Caco-2 (cell line): ENCODE results near the gene TIRAP. TPM values are rescaled to one million over a fixed set of nuclear protein-coding genes. Genes with fewer than 3 reads are reported as not detected.

Experiments
- BruUV-seq: library from RNA; stranded (reverse); fragments of 400-500 nt; replicated peaks from 2 replicates; lab custom pipeline; 2021; lab: Mats Ljungman, UMichigan
- CTCF ChIA-PET: fragments of 300-600 bp; sonication (Branson Sonifier 250); formaldehyde crosslinking; loops from one replicate; lab custom pipeline; 2022; ENCODE audit warnings: antibody characterized with exemption; lab: Charles Lee
- POLR2A ChIA-PET: fragments of 300-600 bp; sonication (Branson Sonifier 250); formaldehyde crosslinking; loops from one replicate; lab custom pipeline; 2022; ENCODE audit warnings: antibody characterized with exemption; lab: Charles Lee
- DNase-seq, 2 experiments: peaks; one replicate each; pipeline versions ENCODE4 v3.0.0 to v3.0.0-alpha.2; 2020 to 2022
- H3K27me3 ChIP-seq: replicated peaks from 2 replicates; pipeline ENCODE4 v1.6.0; 2011; ENCODE audit warnings: low read length; ENCODE audit not compliant: control insufficient read depth, insufficient read depth
- H3K36me3 ChIP-seq: 2 replicates; pipeline ENCODE4 v1.5.1; 2011; ENCODE audit warnings: low read length; ENCODE audit not compliant: control insufficient read depth, insufficient read depth
- H3K4me1 ChIP-seq: fragments of 250-450 bp; sonication (Bioruptor Pico); 2 replicates; pipeline ENCODE4 v1.5.1; 2020; ENCODE audit warnings: mild to moderate bottlenecking
- H3K4me3 ChIP-seq: 2 replicates; pipeline ENCODE4 v1.5.1; 2011; ENCODE audit warnings: low read depth, mild to moderate bottlenecking, control low read depth, low read length
- H3K9me3 ChIP-seq: fragments of 250-450 bp; sonication (Bioruptor Pico); 2 replicates; pipeline ENCODE4 v1.5.1; 2020; ENCODE audit warnings: mild to moderate bottlenecking, moderate library complexity
- H3K27ac Mint-ChIP-seq: one replicate; pipeline ENCODE4 v1.8.0; 2022; ENCODE audit warnings: mixed read lengths; ENCODE audit not compliant: unreplicated experiment
- H3K27me3 Mint-ChIP-seq: one replicate; pipeline ENCODE4 v1.8.0; 2022; ENCODE audit warnings: mixed read lengths; ENCODE audit not compliant: insufficient read depth, unreplicated experiment
- H3K36me3 Mint-ChIP-seq: one replicate; pipeline ENCODE4 v1.8.0; 2022; ENCODE audit warnings: mild to moderate bottlenecking, mixed read lengths; ENCODE audit not compliant: insufficient read depth, unreplicated experiment
- H3K4me1 Mint-ChIP-seq: one replicate; pipeline ENCODE4 v1.8.0; 2022; ENCODE audit warnings: low read depth, mixed read lengths; ENCODE audit not compliant: unreplicated experiment
- H3K4me3 Mint-ChIP-seq: one replicate; pipeline ENCODE4 v1.8.0; 2022; ENCODE audit warnings: mild to moderate bottlenecking, moderate library complexity, mixed read lengths; ENCODE audit not compliant: unreplicated experiment
- H3K9me3 Mint-ChIP-seq: one replicate; pipeline ENCODE4 v1.8.0; 2022; ENCODE audit warnings: mixed read lengths; ENCODE audit not compliant: unreplicated experiment
- intact Hi-C: fragments of 100-400 bp; cut with micrococcal nuclease; formaldehyde crosslinking; loops from one replicate; pipeline ENCODE4 v1.10.0; 2022; ENCODE audit not compliant: unreplicated experiment
- total RNA-seq: library from RNA; stranded (reverse); gene quantifications from 2 replicates; pipeline ENCODE4 v1.2.3, GENCODE V29; 2022
- TF ChIP-seq, protein P1 (sequence below), 2 experiments: fragments of 200-600 bp in 1 of 2; IDR thresholded peaks; 1 replicate in 1 of 2; 2 replicates in 1 of 2; pipeline versions ENCODE4 v1.5.1 to v1.8.0; 2011 to 2022; ENCODE audit warnings: antibody characterized with exemption in 1 of 2, control low read depth in 1 of 2, inconsistent platforms in 1 of 2, low read depth in 1 of 2, low read length in 1 of 2, mild to moderate bottlenecking in 1 of 2, moderate library complexity in 1 of 2; ENCODE audit not compliant: insufficient read depth in 1 of 2, severe bottlenecking in 1 of 2, unreplicated experiment in 1 of 2

The TIRAP gene
- total RNA-seq, 1 experiment from 2014 or later = 25.1 TPM

DNA sequence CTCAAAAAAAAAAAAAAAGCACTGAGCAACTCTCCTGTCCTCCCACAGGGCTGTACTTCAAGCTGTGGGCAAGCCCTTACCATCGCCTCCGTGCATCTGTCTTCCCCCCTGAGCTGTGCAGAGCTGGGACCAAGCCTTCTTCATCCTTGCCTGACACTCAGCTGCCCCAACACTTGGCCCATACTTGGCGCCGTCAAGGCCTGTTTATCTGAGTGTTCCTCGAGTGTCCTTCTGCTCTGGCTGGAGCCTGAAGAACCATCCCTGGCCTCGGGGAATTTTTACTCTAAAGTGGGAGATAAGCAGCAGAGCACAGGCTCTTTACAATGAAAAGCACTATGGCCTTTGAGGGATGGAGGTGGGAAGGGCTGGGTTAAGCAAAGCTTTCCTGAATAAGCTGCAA, 1.6 kb upstream of the TIRAP start:
- Histone ChIP-seq H3K9me3 (no peaks in the 10 kb centered on the region), H3K4me3 (no peak overlapping the region), H3K27me3 (no peaks in the 10 kb centered on the region), H3K36me3 (no peaks in the 10 kb centered on the region), H3K4me1 (peaks cover 7% of the 10 kb centered on the region)
- intact Hi-C loops = no loop called here
- TF ChIP-seq, protein P1, sequence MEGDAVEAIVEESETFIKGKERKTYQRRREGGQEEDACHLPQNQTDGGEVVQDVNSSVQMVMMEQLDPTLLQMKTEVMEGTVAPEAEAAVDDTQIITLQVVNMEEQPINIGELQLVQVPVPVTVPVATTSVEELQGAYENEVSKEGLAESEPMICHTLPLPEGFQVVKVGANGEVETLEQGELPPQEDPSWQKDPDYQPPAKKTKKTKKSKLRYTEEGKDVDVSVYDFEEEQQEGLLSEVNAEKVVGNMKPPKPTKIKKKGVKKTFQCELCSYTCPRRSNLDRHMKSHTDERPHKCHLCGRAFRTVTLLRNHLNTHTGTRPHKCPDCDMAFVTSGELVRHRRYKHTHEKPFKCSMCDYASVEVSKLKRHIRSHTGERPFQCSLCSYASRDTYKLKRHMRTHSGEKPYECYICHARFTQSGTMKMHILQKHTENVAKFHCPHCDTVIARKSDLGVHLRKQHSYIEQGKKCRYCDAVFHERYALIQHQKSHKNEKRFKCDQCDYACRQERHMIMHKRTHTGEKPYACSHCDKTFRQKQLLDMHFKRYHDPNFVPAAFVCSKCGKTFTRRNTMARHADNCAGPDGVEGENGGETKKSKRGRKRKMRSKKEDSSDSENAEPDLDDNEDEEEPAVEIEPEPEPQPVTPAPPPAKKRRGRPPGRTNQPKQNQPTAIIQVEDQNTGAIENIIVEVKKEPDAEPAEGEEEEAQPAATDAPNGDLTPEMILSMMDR (IDR thresholded peaks at IDR 0.05; ENCODE audit: insufficient read depth in 1 of 2, low read depth in 1 of 2, low read length in 1 of 2, severe bottlenecking in 1 of 2, unreplicated experiment in 1 of 2) = no peak
- Mint-ChIP-seq H3K4me3 (peak overlapping the region; percentile 96), H3K27me3 (no peaks in the 10 kb centered on the region), H3K9me3 (no peaks in the 10 kb centered on the region), H3K27ac (no peak overlapping the region), H3K4me1 (peaks cover 11% of the 10 kb centered on the region), H3K36me3 (peaks cover 21% of the 10 kb centered on the region)
- ChIA-PET CTCF (no interaction called here), POLR2A (interaction anchor here (2.6 kb wide), 1 partner anchor 12 kb away, joined by 14 read pairs; the partner anchor contains the start of genes FOXRED1 and SRPRA)
- BruUV-seq = no TSS peak
- no peak for DNase-seq

DNA sequence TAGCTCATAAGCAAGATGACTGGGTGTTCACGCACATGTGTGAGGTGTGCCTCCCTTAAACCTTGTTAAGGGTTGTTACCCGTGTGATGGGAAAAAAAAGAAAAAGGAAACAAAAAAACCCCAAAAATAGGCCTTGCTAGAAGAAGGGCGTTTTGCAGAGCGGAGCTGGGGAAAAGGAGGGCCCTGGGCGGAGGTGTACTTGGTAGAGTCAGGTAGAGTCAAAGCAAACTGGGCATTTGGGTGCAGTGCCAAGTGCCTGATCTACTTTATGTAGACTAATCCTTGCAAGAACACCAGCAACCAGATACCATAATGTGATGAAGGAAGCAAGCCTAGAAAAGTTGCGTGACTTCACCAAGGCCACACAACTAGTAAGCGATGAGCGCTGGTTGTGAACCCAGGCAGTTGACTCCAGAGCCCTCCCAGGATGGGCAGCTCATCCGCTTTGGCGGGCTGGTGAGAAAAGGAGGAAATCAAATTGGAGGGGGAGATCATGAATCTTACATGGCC, 1.2 kb upstream of the TIRAP start:
- H3K36me3 Mint-ChIP-seq = peaks cover 22% of the 10 kb centered on the region
- TF ChIP-seq, protein P1 (IDR thresholded peaks at IDR 0.05; ENCODE audit: insufficient read depth in 1 of 2, low read depth in 1 of 2, low read length in 1 of 2, severe bottlenecking in 1 of 2, unreplicated experiment in 1 of 2) = no peak
- Histone ChIP-seq H3K9me3 (no peaks in the 10 kb centered on the region), H3K36me3 (no peaks in the 10 kb centered on the region), H3K27me3 (no peaks in the 10 kb centered on the region), H3K4me1 (peaks cover 7% of the 10 kb centered on the region), H3K4me3 (no peak overlapping the region)
- H3K4me1 Mint-ChIP-seq = peaks cover 11% of the 10 kb centered on the region
- H3K27me3 Mint-ChIP-seq = no peaks in the 10 kb centered on the region
- intact Hi-C loops = no loop called here
- no peaks in the 10 kb centered on the region for H3K9me3 Mint-ChIP-seq
- CTCF ChIA-PET = no interaction called here
- POLR2A ChIA-PET = interaction anchor here (2.6 kb wide), 1 partner anchor 13 kb away, joined by 14 read pairs; the partner anchor contains the start of genes FOXRED1 and SRPRA
- BruUV-seq = no TSS peak
- H3K4me3 Mint-ChIP-seq = peak overlapping the region; percentile 96
- H3K27ac Mint-ChIP-seq = peak overlapping the region; percentile 73
- no peak for DNase-seq

DNA sequence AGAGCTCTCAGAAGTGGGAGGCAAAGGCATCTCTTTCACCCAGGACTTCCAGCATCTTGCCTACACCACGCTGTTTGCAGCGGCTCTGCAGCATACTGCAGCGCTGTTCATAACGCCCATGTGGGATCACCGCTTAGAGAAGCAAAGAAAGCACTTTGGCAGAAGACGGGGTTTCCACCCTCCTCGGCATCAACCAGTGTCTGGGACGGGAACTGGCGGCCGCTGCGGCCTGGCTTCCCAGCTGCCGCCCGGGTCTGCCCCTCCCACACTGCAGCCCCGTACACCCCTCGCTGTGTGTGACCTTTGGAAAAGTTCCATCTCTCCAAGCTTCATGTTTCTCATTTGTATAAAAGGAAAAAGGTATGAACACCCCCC, 545 bp upstream of the TIRAP start:
- Histone ChIP-seq H3K4me3 (peak overlapping the region; percentile 71), H3K36me3 (no peaks in the 10 kb centered on the region), H3K27me3 (no peaks in the 10 kb centered on the region), H3K9me3 (no peaks in the 10 kb centered on the region), H3K4me1 (peaks cover 7% of the 10 kb centered on the region)
- intact Hi-C loops = no loop called here
- Mint-ChIP-seq H3K9me3 (no peaks in the 10 kb centered on the region), H3K27me3 (no peaks in the 10 kb centered on the region), H3K36me3 (peaks cover 27% of the 10 kb centered on the region), H3K27ac (peak overlapping the region; percentile 73), H3K4me1 (peaks cover 11% of the 10 kb centered on the region), H3K4me3 (peak overlapping the region; percentile 96)
- CTCF ChIA-PET = no interaction called here
- BruUV-seq = TSS peak; percentile 59
- POLR2A ChIA-PET = interaction anchor here (0.7 to 2.6 kb wide), 2 partner anchors 13 to 78 kb away, joined by 3 to 14 read pairs; partner anchors contain the start of genes FOXRED1 and SRPRA
- DNase-seq = peak in 1 of 2 experiments; percentile 66
- TF ChIP-seq, protein P1 (IDR thresholded peaks at IDR 0.05; ENCODE audit: insufficient read depth in 1 of 2, low read depth in 1 of 2, low read length in 1 of 2, severe bottlenecking in 1 of 2, unreplicated experiment in 1 of 2) = no peak
